Right lobe of liver (tissue), 6 donors: ENCODE measurements around the gene AKT3. TPM values are rescaled to one million over a fixed set of nuclear protein-coding genes. Genes with fewer than 3 reads are reported as not detected.

Experiments used
- ATAC-seq, 4 donors: fragments of 200-7000 bp; cut with Tn5 transposase; one replicate each; pipeline ENCODE4 v1.9.1; 2020; ENCODE audit warnings: mild to moderate bottlenecking in 4 of 4, moderate library complexity in 4 of 4
- DNase-seq, 3 donors: peaks; one replicate each; pipeline ENCODE4 v3.0.0-alpha.2; 2020
- H3K27ac ChIP-seq, 3 donors: fragments of 200-600 bp; one replicate each; pipeline ENCODE4 v1.8.0; 2022
- H3K27me3 ChIP-seq, 2 donors: fragments of 200-600 bp; one replicate each; pipeline ENCODE4 v1.8.0; 2022
- H3K36me3 ChIP-seq, 4 donors: fragments of 200-600 bp; sonication (generic) in 1 of 4; one replicate each; pipeline versions ENCODE4 v1.5.1 to v1.8.0; 2017 to 2022; ENCODE audit warnings: control low read depth in 1 of 4
- H3K4me1 ChIP-seq, 4 donors: fragments of 200-600 bp; sonication (generic) in 1 of 4; one replicate each; pipeline versions ENCODE4 v1.5.1 to v1.8.0; 2017 to 2022; ENCODE audit warnings: control low read depth in 1 of 4
- H3K4me3 ChIP-seq, 3 donors: fragments of 200-600 bp; one replicate each; pipeline ENCODE4 v1.8.0; 2022
- H3K9me3 ChIP-seq, 4 donors: fragments of 200-600 bp; sonication (generic) in 1 of 4; one replicate each; pipeline versions ENCODE4 v1.5.1 to v1.8.0; 2017 to 2022; ENCODE audit warnings: control low read depth in 1 of 4
- POLR2A ChIP-seq: fragments of 450-650 bp; IDR thresholded peaks from one replicate; pipeline ENCODE4 v1.6.1; 2017; ENCODE audit warnings: antibody characterized with exemption, mild to moderate bottlenecking
- WGBS: methylation state at CpG from one replicate; pipeline ENCODE4 v1.1.6; 2018; ENCODE audit warnings: low coverage, low lambda C conversion rate; ENCODE audit not compliant: insufficient coverage; ENCODE audit errors: missing lambda C conversion rate; 5-methylcytosine and 5-hydroxymethylcytosine counted together
- intact Hi-C, 2 donors: fragments of 100-400 bp; cut with DNase I; formaldehyde crosslinking; loops; one replicate each; pipeline versions ENCODE4 v1.11.2 to v1.14.1; 2022
- total RNA-seq, 6 experiments: library from RNA; depleted of rRNA in 2 of 6; stranded (reverse); fragments of >200 nt in 2 of 6; fragmentation: NEBNext Ultra II Directional in 3 of 6; extraction: Animal tissue kit (Norgen Biotek cat#: 25700) in 3 of 6; gene quantifications; one replicate each; pipeline versions ENCODE4 v1.1.0 to v1.2.4, GENCODE V29; 2016 to 2023
- TF ChIP-seq, protein P1 (sequence below), 4 donors: fragments of 200-600 bp in 3 of 4; fragments of 450-650 bp in 1 of 4; IDR thresholded peaks; one replicate each; pipeline versions ENCODE4 v1.5.1 to v1.8.0; 2016 to 2022; ENCODE audit warnings: antibody characterized with exemption in 4 of 4, mild to moderate bottlenecking in 2 of 4
- donor health status: DM: no; HTN: yes; CAD: no.
- donor health status: DM: no; HTN: no; CAD: no.
- donor health status: DM: no; HTN: no; CAD: no.
- donor health status: DM: no; HTN: yes; CAD: no.
- donor health status: DM: no; HTN: yes; CAD: no.

AKT3 gene
- total RNA-seq, 6 experiments from 2014 or later, result 4.9 to 9.6 (median 6.8) TPM

DNA sequence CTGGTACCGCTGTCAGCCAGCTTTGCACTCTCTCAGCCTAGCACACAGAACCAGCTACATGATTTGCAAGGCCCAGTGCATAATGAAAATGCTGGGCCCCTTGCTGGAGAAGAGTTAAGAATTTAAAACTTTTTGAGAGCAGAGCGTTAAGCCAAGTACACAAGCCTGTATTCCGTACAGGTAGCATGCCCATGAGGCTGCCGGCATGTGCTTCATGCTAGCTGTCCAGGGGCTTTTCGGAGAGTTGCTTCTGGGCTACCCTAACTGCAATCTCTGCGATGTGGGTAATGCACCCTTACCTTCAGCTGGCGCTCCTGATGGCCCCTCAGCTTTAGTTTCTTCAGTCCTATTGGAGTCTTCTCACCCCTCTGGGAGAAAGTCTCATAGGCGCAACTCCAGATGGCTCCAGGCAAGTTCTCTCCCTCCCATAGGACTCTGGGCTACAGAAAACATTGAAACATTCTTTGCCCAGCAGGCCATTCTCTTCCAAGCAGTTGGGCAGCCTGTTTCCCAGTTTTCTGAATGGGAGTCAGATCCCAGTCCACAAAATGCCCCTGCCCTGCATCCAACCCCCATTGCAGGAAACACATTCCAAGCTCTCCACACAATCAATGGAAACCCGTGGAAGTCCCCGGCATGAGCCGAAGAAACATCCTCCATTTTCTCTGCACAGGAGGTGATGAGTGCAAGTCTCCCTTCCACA lies 5.7 kb upstream of the AKT3 start:
- ATAC-seq, result no peak
- DNase-seq, result no peak
- no peak for TF ChIP-seq POLR2A
- TF ChIP-seq, protein P1, sequence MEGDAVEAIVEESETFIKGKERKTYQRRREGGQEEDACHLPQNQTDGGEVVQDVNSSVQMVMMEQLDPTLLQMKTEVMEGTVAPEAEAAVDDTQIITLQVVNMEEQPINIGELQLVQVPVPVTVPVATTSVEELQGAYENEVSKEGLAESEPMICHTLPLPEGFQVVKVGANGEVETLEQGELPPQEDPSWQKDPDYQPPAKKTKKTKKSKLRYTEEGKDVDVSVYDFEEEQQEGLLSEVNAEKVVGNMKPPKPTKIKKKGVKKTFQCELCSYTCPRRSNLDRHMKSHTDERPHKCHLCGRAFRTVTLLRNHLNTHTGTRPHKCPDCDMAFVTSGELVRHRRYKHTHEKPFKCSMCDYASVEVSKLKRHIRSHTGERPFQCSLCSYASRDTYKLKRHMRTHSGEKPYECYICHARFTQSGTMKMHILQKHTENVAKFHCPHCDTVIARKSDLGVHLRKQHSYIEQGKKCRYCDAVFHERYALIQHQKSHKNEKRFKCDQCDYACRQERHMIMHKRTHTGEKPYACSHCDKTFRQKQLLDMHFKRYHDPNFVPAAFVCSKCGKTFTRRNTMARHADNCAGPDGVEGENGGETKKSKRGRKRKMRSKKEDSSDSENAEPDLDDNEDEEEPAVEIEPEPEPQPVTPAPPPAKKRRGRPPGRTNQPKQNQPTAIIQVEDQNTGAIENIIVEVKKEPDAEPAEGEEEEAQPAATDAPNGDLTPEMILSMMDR (IDR thresholded peaks at IDR 0.05), result no peak
- no peaks in the 10 kb centered on the region for H3K36me3 ChIP-seq
- H3K4me3 ChIP-seq, result no peak overlapping the region
- no peaks in the 10 kb centered on the region for H3K27me3 ChIP-seq
- intact Hi-C loops, result no loop called here
- H3K27ac ChIP-seq, result no peak overlapping the region
- no peaks in the 10 kb centered on the region for H3K9me3 ChIP-seq
- 79% methylated on average over 7 of the region's 11 CpGs for WGBS
- H3K4me1 ChIP-seq, result peaks cover 0 to 7% (median 0%) of the 10 kb centered on the region in 4 donors

DNA sequence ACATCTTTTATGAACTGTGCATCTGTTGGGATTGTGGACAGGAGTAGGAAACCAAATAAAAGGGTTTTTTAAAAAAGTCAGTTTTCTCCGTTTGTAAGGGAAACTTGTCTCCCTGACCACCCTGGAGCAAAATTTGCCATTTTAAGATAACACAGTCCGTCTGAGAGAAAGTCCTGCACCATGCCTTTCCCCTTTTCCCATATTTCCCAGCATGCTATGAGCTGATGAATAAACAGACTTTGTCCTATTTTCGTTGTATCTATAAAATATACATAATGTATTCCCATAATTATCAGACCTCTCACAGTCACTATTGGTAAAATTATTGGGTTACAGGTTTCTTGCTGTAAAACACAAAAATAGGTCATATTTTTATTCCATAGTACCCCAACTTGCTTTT lies 1.7 kb upstream of the AKT3 start:
- Histone ChIP-seq H3K27ac (no peak overlapping the region), H3K4me3 (no peak overlapping the region), H3K4me1 (peaks cover 0 to 9% (median 0%) of the 10 kb centered on the region in 4 donors), H3K27me3 (peaks cover 0 to 7% of the 10 kb centered on the region in 2 donors), H3K9me3 (no peaks in the 10 kb centered on the region), H3K36me3 (no peaks in the 10 kb centered on the region)
- no peak for DNase-seq
- ATAC-seq, result no peak
- 34% methylated on average over 3 of the region's 3 CpGs for WGBS
- no peak for TF ChIP-seq POLR2A
- TF ChIP-seq, protein P1 (IDR thresholded peaks at IDR 0.05), result no peak
- intact Hi-C loops, result no loop called here

DNA sequence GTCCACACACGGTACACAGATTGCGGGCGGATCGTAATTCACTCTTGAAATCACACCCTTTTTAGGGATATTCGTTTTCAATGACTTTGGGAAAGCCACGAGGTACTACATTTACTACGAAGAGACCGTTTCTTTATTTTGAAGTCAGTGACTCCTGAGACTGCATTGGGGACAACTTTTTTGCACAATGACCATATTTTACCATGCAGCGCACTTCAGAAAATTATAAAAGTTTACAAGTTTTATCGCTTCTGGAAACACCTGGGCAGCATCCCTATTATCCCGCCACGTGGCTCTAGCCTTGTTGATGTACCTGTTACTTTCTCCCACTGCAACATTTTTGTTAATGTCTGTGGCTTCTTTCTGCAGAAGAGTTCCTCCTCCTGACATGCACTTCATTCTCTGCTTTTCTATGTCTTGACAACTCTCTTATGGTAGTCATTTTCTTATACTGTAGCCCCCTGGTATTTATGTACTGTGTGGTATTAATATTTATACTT lies 1.3 kb upstream of the AKT3 start:
- ATAC-seq, result no peak
- H3K27ac ChIP-seq, result peak overlapping the region; percentile 74 to 89 (median 75)
- peaks cover 0 to 7% of the 10 kb centered on the region in 2 donors for H3K27me3 ChIP-seq
- no peaks in the 10 kb centered on the region for H3K36me3 ChIP-seq
- WGBS, result 9% methylated on average over 11 of the region's 12 CpGs
- peak overlapping the region; percentile 52 to 59 (median 57) for H3K4me3 ChIP-seq
- no peaks in the 10 kb centered on the region for H3K9me3 ChIP-seq
- H3K4me1 ChIP-seq, result peaks cover 0 to 9% (median 0%) of the 10 kb centered on the region in 4 donors
- no peak for DNase-seq
- intact Hi-C loops, result no loop called here
- no peak for TF ChIP-seq POLR2A
- TF ChIP-seq, protein P1 (IDR thresholded peaks at IDR 0.05), result no peak

DNA sequence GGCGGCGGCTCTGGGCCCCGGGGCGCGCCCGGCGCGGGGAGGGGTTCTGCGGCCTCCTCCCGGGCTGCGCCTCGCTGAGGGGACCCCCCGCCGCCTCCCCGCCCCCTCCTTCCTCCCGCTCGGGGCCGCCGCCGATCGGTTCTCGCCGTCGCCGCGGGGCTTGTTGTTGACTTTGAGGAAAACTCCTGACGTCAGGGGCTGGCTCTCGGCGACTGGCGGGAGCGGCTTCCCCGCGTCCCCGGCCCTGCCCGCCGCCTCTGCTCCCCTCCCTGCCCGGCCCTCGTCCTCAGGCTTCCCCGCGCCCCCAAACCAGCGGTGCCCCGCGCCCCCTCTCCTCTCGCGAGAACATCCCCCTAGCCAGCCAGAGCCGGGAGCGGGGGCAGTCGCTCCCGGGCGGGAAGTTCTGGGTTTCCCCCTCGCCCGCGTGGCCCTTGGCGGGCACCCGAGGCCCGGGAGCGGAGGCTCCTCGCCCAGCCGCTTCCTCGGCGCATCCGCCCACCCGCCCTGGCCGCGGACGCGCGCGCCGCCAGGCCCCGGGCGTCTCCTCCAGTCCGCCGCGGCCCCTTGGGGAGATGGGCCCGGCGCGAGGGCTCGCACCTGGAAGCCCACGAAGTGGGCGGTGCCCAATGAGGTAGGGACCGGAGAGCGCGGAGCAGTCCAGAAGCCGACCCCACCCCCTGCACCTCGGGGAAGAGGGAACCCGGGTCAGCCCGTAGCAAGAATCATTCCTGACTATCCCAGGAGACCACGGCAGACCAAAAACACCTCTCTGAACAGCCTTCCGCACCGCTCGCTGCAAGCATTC lies 611 bp upstream of the AKT3 start:
- Histone ChIP-seq H3K27me3 (peaks cover 3 to 7% of the 10 kb centered on the region in 2 donors), H3K36me3 (no peaks in the 10 kb centered on the region), H3K4me1 (peaks cover 0 to 9% (median 0%) of the 10 kb centered on the region in 4 donors), H3K9me3 (no peaks in the 10 kb centered on the region), H3K4me3 (peak overlapping the region; percentile 52 to 59 (median 57)), H3K27ac (peak overlapping the region; percentile 74 to 89 (median 75))
- DNase-seq, result peak; percentile 73 to 80 (median 79)
- under 1% methylated on average over 31 of the region's 92 CpGs for WGBS
- ATAC-seq, result peak; percentile 64 to 71 (median 68)
- TF ChIP-seq POLR2A, result no peak
- TF ChIP-seq, protein P1 (IDR thresholded peaks at IDR 0.05), result no peak
- intact Hi-C loops, result no loop called here
